Activated B cell treated with CpG ODN at 0.5 μM for 24 hours (primary cell): ENCODE data around the gene PIGV. TPM values are rescaled to one million over a fixed set of nuclear protein-coding genes. Genes with fewer than 3 reads are reported as not detected.

Experiments used
- total RNA-seq: library from RNA; stranded (reverse); gene quantifications from 2 replicates; pipeline ENCODE4 v1.2.3, GENCODE V29; 2022

PIGV gene
- total RNA-seq, 1 donor from 2014 or later, result 35.4 TPM

Other genes with a start within 250 kb of the PIGV start
- gene ARID1A, start 91.9 kb upstream of the PIGV start, total RNA-seq, result 116 and 142 TPM in 2 replicates
- gene ZDHHC18, start 38.7 kb downstream of the PIGV start, total RNA-seq, result 27.1 and 30.3 TPM in 2 replicates
- gene SFN, start 75.2 kb downstream of the PIGV start, total RNA-seq, result 0.22 and 0.29 TPM in 2 replicates
- 42.6 and 48.6 TPM in 2 replicates for gene GPN2, start 102.3 kb downstream of the PIGV start, total RNA-seq
- gene GPATCH3, start 112.5 kb downstream of the PIGV start, total RNA-seq, result 24.0 and 26.0 TPM in 2 replicates
- not detected in 2 replicates for gene NR0B2, start 126.0 kb downstream of the PIGV start, total RNA-seq
- 71.7 and 73.7 TPM in 2 replicates for gene NUDC, start 133.8 kb downstream of the PIGV start, total RNA-seq
- 0.59 and 0.75 TPM in 2 replicates for gene KDF1, start 172.5 kb downstream of the PIGV start, total RNA-seq
- gene TRNP1, start 205.7 kb downstream of the PIGV start, total RNA-seq, result 0.24 and 0.44 TPM in 2 replicates
- gene TENT5B, start 224.9 kb downstream of the PIGV start, total RNA-seq, result not detected in 2 replicates